HG02588 (cell line): ENCODE results near the gene PIBF1.
"Not testable (repeated sequence)": the region's sequence is repeated elsewhere in the genome, so short reads cannot be mapped to it uniquely, and the experiment has no call there.

Experiments
- ATAC-seq: cut with Tn5 transposase; IDR thresholded peaks from one replicate; pipeline ENCODE4 v1.9.1; 2021; ENCODE audit warnings: mild to moderate bottlenecking, moderate library complexity; ENCODE audit not compliant: unreplicated experiment

Gene PIBF1, protein sequence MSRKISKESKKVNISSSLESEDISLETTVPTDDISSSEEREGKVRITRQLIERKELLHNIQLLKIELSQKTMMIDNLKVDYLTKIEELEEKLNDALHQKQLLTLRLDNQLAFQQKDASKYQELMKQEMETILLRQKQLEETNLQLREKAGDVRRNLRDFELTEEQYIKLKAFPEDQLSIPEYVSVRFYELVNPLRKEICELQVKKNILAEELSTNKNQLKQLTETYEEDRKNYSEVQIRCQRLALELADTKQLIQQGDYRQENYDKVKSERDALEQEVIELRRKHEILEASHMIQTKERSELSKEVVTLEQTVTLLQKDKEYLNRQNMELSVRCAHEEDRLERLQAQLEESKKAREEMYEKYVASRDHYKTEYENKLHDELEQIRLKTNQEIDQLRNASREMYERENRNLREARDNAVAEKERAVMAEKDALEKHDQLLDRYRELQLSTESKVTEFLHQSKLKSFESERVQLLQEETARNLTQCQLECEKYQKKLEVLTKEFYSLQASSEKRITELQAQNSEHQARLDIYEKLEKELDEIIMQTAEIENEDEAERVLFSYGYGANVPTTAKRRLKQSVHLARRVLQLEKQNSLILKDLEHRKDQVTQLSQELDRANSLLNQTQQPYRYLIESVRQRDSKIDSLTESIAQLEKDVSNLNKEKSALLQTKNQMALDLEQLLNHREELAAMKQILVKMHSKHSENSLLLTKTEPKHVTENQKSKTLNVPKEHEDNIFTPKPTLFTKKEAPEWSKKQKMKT

DNA sequence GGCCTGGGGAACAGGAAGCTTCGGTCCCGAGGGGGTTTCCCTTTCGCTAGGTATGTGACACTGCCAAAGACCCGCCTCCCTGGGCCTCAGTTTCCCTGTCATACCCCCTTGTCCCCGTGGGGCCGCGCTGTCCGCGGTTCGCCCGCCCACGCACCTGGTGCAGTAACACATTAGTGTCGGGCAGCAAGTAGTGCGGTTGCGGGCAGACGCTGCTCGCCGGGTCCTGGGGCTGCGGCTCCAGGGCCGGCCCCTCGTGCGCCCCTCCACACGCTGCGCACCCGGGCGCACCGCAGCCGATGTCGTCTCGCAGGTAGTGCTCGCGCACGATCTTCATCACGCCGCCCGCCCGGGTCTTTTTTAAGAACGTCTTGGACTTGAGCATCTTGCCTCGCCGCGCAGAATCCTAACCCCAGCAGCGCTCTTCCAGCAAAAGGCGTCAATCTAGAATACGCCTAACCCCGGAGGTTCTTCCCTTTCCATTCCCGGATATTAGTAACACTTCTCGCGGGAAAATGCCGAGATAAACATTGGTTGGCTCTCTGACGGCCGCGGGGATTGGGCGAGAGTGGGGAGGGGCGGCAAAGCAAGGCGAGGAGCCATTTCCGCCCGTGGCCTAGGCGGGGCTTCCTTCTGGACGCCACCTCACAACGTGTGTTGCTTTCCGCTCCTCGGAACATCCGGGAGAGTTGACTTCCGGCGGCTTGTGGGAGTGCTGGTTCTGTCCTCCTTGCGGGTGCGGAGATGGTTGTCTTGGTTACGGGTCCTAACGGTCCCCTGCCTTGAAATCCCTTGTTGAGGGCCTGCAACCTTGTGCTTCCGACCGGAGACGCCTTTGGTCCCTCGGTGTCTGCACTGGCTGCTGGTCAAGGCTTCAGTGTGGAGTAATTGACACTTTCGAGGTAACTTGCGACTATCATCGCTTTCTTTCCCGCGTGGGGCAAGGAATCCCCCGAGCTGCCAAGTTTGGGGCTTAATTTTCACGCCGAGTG, at the start of gene PIBF1, which contains the start of gene DIS3:
Gene PIBF1, plus strand, starts transcription at position 683 of the 989 bp plus-strand sequence. CDS start 1,337 bp downstream, outside the sequence.
Gene DIS3, minus strand, starts transcription at position 450 of the 989 bp plus-strand sequence. Its CDS starts 68 bp downstream, at position 382.
- ATAC-seq: peak; percentile 98

DNA sequence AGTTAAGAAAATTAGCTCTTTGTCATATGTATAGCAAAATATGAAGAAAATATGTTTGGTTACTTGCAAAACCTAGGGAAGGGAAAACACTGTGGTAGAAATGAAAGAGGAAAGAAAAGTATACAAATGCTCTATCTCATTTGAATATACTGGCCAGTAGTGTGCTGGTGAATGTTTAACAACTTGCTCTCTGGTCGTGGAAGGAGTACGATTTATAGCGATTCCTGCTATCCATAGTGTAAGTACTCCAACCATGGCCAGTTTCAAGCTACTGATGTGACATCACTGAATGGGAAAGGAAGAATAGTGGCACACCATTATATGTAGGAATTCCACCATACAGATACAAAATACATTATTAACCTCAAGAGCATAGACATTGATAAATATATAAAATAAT, 44.9 kb upstream of the PIBF1 start:
- ATAC-seq: no peak

DNA sequence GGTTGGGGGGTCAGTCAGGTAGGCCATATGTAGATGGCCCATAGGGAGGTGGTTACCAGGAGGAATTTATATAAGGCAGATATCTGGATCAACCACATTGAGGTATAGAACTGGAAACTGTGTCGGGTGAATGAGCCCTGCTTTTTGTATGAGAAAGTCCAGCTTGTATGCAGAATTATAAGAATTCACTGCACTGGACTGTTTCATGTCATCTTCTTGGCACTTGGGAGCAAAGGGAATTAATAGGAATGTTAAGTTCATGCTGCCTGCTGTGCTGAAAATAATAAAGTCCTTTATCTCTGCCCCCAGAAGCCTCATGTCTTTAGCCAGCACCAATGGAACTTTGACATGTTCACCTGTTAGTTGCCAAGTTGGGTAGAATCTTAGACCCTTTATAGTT, 41.9 kb upstream of the PIBF1 start:
- no peak for ATAC-seq

DNA sequence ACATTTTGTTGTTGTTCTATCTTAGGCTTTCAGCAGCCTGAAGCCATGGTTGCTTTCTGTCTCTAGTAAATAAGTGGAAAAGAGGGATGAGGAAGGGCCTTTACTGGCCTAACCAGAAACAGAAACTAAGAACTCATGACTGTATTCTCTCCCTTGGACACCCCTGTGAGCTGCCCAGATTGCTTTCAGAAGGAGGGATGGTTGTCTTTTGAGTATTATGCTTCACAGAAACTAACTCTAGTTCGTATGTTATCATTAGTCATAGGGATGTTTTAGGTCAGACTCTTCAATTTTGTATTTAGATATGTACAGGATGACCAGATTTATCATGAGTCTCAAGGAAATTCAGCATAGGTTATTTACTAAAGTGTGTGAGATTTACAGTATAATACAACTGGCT, 36.7 kb upstream of the PIBF1 start:
- ATAC-seq: peak; percentile 51

DNA sequence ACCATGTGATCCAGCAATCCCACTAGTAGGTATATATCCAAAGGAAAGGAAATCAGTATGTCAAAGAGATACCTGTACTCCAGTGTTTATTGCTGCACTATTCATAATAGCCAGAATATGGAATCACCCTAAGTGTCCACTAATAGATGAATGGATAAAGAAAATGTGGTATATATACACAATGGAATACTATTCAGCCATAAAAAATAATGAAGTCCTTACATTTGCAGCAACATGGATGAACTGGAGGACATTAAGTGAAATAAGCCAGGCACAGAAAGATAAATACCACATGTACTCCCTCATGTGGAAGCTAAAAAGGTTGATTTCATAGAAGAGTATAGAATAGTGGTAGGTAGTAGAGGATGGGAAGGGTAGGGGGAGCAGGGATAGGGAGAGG, 30.7 kb upstream of the PIBF1 start:
- no peak for ATAC-seq

DNA sequence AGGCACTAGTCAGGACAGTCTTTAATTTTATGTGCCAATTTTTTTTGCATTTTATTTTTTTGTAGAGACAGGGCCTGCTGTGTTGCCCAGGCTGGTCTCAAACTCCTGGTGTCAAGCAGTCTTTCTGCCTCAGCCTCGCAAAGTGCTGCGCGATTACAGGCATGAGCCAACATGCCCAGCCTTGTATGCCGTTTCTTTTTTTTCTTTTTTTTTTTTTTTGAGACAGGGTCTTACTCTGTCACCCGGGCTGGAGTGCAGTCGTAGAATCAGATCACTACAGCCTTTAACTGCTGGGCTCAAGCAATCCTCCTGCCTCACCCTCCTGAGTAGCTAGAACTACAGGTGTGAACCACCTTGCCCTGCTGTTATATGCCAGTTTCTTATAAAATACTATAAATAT, 27.8 kb upstream of the PIBF1 start:
- no peak for ATAC-seq

DNA sequence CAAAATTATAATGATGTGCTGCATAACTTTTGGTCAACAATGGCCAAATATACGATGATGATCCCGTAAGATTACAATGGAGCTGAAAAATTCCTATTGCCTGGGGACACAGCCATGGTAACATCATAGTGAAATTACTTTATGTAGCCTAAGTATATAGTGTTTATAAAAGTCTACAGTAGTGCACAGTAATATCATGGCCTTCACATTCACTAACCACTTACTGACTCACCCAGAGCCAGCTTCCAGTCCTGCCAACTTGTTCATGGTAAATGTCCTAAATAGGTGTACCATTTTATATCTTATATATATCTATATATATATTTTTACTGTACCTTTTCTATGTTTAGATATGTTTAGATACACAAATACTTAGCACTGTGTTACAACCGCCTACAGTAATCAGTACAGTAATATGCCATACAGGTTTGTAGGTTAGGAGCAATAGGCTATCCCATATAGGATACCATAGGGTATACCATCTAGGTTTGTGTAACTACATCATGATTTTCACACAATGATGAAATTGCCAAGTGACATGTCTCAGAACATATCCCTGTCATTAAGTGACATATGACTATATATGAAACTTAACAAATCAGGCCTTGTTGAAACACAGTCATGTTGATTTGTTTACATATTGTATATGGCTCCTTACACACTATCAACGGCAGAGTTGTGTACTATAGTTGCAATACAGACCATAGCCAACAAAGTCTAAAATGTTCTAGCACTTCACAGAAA, 24.0 kb upstream of the PIBF1 start:
- no peak for ATAC-seq

DNA sequence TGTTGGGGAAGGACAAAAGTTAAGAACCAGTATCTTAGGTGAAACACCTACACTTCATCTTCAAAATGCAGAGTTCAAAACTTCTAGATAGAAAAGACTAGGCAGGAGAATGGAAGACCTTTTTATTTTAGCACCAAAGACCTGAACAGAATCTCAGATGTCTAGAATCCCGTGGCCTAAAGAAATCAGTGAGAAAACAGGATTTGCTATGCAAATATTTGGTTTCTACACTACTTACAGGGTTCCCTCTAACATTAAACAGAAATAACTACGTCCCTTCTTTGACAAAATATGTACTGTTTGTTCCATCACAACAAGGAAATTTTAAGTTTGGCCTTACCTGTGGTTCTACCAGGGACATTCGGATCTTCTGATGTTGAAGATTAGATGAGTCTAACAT, 21.7 kb upstream of the PIBF1 start:
- ATAC-seq: no peak

DNA sequence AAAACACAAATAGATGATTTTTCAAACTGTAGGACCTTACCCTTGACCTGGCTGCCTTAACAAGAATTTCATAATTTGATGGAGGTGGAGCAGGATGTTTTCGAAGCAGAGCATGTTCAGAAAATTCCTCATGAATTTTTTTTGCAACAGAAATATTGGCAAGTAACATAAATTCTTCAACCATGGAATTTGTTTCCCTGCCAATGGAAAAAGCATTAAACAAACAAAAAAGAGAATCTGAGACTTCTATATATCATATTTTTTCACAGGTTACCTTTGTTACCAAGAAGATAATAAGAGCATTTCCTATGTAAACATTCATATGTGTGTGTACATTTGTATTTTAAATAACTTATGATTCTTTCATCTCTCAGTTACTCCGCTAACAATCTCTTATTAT, 18.5 kb upstream of the PIBF1 start:
- no peak for ATAC-seq

DNA sequence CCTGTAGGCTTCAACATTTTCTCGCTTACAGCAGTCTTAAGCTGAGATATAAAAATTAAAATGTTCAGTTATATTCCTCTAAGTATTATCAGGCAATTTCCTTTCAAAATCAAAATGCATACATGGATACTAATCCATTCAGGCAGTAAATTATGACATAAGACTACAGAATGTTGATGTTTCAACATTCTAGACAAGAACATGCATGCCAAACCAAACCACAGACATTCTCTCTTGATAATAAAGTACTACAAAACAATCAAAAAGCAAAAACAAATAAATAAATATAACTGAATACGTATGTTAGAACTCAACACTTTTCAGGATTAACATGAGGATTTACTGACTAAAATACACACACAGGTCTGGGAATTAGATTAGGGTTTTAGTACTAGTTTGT, 7.9 kb upstream of the PIBF1 start:
- ATAC-seq: no peak

DNA sequence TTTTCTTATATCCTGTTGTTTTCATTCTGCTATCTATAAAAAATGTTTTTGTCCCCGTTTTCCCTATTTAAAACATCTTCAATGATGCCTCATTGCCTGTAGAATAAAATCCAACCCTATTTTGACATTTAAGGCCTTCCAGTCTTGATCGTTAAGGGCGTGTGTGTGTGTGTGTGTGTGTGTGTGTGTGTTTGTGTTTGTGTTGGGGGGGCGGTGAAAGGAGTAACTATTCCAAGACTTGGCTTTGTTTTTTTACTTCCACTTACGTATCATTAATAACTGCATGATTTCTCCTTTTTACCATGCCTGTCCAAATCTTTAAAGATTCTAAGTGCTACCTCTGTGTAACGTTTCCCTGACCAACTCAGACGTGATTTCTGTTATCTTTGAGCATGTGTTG, 784 bp downstream of the PIBF1 start:
- ATAC-seq: no peak

DNA sequence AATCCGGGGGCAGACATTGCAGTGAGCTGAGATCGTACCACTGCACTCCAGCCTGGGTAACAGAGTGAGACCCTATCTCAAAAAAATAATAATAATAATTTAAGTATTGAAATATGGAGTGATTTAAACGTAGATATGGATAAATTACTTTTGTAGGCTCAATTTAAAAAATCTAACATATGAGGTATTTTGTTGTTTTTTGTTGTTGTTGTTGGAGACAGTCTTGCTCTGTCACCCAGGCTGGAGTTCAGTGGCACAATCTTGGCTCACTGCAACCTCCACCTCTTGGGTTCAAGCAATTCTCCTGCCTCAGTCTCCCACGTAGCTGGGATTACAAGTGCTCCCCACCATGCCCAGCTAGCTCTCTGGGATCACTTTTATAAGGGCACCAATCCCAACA, 2.7 kb downstream of the PIBF1 start:
- not testable (repeated sequence) for ATAC-seq

DNA sequence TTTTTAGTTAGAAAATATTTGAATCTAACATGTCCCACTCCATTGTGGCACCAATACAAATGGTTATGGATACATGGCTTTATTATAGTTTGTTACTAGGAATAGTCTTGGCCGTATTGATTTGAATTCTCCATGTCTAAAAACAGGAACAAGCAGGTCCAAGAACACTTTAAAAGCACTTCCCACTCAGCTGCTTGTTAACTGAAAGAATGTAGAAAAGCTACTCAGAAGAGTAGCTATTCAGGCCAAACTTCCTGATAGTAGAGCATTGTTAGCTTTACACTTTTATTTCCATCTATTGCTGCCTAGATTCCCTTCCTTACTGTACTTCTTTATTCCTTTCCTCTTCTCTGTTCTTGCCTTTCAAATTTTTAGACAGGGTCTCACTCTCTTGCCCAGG, 6.9 kb downstream of the PIBF1 start:
- ATAC-seq: no peak

DNA sequence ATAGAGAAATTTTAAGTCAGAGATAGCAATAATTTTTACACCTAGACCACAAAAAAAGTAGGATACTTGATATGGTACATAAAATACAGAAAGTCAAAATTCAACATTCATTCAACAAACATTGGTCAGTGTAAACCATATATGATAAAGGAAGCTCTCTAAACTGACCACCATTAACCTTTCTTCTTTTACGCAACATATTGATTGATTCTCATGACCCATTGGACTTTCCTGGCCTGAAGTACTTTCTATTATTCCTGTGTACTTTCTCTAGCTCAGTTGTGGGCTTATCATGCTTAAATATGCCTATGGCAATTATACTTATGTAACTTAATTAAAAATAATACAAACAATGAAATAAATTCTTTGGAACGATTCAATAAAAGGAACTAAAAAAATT, 10.7 kb downstream of the PIBF1 start:
- ATAC-seq: no peak

DNA sequence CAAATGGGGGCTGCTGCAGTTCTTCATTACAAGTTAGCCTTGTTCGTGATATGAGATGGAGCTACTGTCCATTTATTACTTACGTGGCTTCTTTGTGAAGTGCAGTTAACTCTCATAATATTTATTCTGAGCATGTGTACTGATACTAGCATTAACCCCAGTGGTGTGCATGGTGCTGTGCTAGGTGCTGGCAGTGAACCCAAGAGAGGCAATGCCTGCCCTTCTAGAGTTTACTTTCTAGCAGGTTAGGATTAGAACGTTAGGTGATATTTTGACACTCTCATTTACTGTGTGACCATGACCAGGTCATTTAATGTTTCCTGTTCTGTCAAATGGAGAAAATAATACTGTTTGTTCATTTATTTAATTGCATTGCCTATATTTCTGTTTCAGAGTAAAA, 16.9 kb downstream of the PIBF1 start:
- no peak for ATAC-seq

DNA sequence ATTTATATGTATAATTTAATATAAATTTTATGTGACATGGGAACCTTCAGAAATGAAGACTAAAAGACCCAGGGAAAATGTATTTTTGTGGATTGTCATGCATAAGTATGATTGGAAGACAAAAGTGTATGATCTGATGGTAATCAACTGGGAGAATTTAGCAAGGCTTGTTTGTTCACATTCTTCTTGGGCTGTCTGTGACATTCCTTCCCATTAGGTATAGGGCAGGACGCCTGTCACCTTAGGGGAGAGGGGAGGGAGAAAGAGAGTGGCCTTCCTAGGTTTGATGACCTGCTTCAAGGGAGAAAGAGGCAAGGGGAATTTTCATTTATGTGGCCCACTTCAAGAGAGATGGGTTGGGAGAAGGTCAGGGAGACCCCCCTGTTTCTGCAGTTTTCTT, 22.4 kb downstream of the PIBF1 start:
- ATAC-seq: no peak

DNA sequence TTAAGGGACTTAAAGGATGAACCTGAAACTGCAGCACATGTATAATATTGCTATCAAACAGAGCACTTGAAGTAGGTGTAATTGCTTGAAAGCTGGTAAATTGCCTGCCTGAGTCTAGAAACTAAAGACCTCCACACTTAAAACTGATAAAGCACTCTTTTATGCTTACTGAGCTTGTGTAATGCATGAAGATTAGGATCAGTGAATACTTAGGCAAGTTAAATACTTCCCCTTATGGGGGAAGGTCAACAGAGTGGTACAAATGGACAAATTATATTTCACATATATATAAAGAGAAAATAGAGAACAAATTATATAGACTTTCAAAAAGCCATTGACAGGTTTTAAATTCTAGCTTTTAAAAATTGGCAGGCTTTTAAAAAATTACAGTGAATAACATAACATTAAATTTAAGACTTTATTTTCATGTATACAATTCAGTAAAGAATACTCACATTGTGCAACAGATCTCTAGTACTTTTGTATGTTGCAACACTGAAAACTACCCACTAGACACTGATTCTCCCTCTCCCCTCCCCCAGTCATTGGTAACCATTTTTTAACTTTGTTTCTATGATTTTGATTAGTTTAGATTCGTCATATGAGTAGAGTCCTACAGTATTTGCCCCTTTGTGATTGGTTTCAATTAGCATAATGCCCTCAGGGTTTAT, 23.9 kb downstream of the PIBF1 start:
- no peak for ATAC-seq

DNA sequence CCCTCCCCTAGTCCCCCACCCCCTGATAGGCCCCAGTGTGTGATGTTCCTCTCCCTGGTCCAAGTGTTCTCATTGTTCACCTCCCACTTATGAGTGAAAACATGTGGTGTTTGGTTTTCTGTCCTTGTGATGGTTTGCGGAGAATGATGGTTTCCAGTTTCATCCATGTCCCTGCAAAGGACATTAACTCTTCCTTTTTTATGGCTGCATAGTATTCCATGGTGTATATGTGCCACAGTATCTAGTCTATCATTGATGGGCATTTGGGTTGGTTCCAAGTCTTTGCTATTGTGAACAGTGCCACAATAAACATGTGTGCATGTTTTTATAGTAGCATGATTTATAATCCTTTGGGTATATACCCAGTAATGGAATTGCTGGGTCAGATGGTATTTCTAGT, 24.6 kb downstream of the PIBF1 start:
- not testable (repeated sequence) for ATAC-seq

DNA sequence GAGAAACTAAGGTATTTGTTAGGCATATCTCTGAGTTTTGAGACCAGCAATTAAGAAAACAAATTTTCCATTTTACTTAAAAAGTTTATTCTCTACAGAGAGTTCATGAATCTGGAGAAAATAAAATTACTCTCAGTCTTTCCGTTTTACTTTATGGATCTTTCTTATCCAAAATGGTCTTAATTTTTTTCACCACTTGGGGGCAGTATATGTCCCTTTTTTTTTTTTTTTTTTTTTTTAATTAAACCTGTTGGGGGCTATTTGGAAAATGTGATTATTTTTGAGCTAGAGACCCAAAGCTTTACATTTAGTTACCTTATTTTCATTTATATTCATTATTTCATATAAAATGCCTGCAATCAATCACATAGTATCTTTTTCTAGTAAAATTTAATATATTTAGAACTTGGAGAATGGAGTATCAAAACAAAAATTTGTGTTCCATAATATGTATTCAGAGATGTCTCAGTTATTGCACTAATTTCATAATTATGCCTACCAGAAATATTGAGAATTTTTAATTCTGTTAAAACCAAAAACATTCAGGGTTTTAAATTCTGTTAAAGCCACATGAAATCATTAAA, 27.1 kb downstream of the PIBF1 start:
- no peak for ATAC-seq
